Measurements from ENCODE around the gene CTNNBL1.

The CTNNBL1 gene

DNA sequence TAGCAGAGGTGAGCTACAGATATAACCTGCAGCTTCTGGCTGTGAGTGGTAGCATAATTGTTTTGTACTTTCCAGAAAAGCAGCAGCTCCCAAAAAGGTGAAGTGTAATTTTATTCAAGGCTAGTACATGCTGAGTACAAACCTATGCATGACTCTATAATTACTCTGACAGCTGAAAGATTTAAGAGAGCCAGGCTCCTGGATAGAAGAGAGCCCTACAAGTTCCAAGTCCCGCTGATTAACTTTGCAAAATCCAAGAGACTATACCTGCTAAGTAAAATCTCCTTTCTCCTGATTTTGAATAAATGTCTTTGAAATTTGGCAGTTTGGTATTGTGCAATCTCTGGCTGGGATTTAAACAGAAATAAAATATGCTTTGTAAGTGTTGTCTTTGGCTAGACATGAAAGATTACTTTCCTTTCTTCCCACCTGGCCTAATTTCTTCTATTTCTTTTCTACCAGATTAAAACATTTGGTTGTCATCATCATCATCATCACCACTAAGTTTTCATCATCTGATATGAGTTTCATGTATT, 79.5 kb downstream of the CTNNBL1 start:
- no peak for TF ChIP-seq CTCF (conservative IDR thresholded peaks at IDR 0.05; ENCODE audit: control insufficient read depth, insufficient read depth, low read depth, low read length)
- no peak for DNase-seq (ENCODE audit: low read depth)
- no peak overlapping the region for H3K4me3 ChIP-seq (ENCODE audit: control insufficient read depth, low read depth, low read length)

DNA sequence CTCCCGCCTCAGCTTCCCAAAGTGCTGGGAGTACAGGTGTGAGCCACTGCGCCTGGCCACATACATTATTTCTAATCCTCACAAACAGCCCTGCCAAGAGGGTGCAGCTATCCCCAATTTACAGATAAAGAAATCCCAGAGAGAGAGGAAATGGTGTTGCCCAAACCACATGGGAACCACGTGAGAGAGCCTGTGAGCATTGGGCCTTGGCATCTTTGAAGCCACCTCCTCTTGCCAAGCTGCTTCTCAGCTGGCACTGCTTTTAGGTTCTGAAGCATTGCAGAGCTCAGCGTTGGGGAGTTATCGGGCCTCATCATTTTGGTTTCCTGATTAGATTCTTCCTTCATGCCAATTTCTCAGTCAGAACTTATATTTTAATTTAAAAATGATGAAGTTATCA, 80.3 kb downstream of the CTNNBL1 start:
- no peak for DNase-seq (ENCODE audit: low read depth)
- TF ChIP-seq CTCF (conservative IDR thresholded peaks at IDR 0.05; ENCODE audit: control insufficient read depth, insufficient read depth, low read depth, low read length) = no peak
- H3K4me3 ChIP-seq (ENCODE audit: control insufficient read depth, low read depth, low read length) = no peak overlapping the region

GRCh38 chr20:37775200-37775599, 81.4 kb downstream of the CTNNBL1 start:
- DNase-seq (ENCODE audit: low read depth) = no peak
- TF ChIP-seq CTCF (conservative IDR thresholded peaks at IDR 0.05; ENCODE audit: control insufficient read depth, insufficient read depth, low read depth, low read length) = no peak
- H3K4me3 ChIP-seq (ENCODE audit: control insufficient read depth, low read depth, low read length) = no peak overlapping the region

- DNase-seq (ENCODE audit: low read depth) = no peak
- H3K4me3 ChIP-seq (ENCODE audit: control insufficient read depth, low read depth, low read length) = no peak overlapping the region
- no peak for TF ChIP-seq CTCF (conservative IDR thresholded peaks at IDR 0.05; ENCODE audit: control insufficient read depth, insufficient read depth, low read depth, low read length)
Observed at GRCh38 chr20:37776049-37776448, 82.2 kb downstream of the CTNNBL1 start.

DNA sequence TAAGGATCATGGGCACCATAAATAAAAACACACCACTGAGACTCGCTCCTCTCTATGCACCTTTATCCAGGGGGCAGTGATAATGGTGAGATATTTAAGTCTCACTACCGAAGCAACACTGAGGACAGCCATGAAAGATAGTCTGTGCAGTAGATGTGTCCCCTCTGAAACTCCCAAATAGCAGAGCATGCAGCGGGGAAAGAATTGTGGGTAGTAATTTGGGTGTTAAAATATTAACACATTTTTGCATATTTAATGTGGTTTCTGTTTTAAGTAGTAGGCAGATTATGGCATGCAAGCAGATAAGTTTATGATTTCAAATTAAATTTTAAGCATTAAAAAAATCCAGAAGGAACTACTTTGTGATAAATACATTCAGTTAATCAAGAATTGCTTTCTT, 82.7 kb downstream of the CTNNBL1 start:
- no peak for TF ChIP-seq CTCF (conservative IDR thresholded peaks at IDR 0.05; ENCODE audit: control insufficient read depth, insufficient read depth, low read depth, low read length)
- DNase-seq (ENCODE audit: low read depth) = no peak
- no peak overlapping the region for H3K4me3 ChIP-seq (ENCODE audit: control insufficient read depth, low read depth, low read length)

DNA sequence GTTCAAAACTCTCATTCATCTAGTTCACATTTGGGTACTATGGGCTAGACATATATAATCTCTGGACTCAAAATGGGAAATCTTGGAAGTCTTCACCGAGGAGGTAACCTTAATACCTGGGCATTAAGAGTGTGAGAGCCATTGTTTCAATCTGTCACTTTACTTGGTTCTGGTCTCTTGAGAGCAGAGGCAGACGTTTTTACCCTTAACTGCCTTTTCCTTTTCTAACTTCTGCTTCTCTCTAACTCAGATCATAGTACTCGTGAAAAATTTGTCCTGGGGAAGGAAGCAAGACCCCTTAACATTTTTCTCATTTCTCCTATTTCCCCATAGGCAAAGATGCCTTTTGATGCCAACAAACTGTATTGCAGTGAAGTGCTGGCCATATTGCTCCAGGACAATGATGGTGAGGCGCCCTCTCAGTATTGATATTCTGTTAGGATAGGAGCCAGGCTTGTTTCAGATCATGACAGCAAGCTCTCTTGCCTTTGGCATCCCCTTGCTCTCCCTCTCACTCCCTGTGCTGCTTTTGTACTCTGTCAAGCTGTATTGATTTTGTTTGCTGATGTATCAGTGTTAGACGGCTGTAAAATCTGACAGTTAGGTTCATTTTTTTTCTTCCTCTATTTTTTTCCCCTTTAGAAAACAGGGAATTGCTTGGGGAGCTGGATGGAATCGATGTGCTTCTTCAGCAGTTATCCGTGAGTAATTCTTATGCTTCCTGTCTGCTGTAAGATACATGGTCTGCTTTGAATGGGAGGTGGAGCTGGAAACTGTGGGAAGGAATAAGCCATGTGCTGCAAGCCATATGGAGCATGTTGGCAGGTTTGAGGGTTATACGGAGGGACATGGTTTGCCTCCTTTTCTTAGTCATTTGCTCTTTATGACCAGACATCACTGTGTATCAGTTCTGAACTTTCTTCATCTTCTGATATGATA, 83.5 kb downstream of the CTNNBL1 start:
- peak; percentile 40 for DNase-seq (ENCODE audit: low read depth)
- H3K4me3 ChIP-seq (ENCODE audit: control insufficient read depth, low read depth, low read length) = no peak overlapping the region

More for the DNA sequence above, 83.5 kb downstream of the CTNNBL1 start:
- no peak for TF ChIP-seq CTCF (conservative IDR thresholded peaks at IDR 0.05; ENCODE audit: control insufficient read depth, insufficient read depth, low read depth, low read length)

All from fibroblast of mammary gland (primary cell).